NCI-H1092 treated with DMSO at 0.1 percent for 48 hours (cell line): Measurements from ENCODE around the gene SNX2.
"Not testable (repeated sequence)": the region's sequence is repeated elsewhere in the genome, so short reads cannot be mapped to it uniquely, and the experiment has no call there.

Experiments used
- DNase-seq: peaks from one replicate; lab custom pipeline; 2025; lab: John Stamatoyannopoulos, UW

SNX2 gene

GRCh38 chr5:122844136-122844909 is 69.4 kb downstream of the SNX2 start:
- DNase-seq, result no peak

- DNase-seq, result no peak
Observed at GRCh38 chr5:122844910-122845228, 70.0 kb downstream of the SNX2 start.

GRCh38 chr5:122845229-122846050 is 70.6 kb downstream of the SNX2 start, which contains the start of gene SNX24:
TSS of gene SNX24 (plus strand) at chr5:122845613. CDS start at chr5:122845634, 21 bp downstream.
- DNase-seq, result peak; percentile 65

GRCh38 chr5:122846051-122846550 is 71.2 kb downstream of the SNX2 start:
- DNase-seq, result peak; percentile 3

- no peak for DNase-seq
Observed at GRCh38 chr5:122847687-122848081, 72.8 kb downstream of the SNX2 start.

GRCh38 chr5:122849771-122850170 is 74.9 kb downstream of the SNX2 start:
- no peak for DNase-seq

GRCh38 chr5:122857538-122857937 is 82.7 kb downstream of the SNX2 start:
- DNase-seq, result not testable (repeated sequence)

- no peak for DNase-seq
Observed at GRCh38 chr5:122858451-122858850, 83.6 kb downstream of the SNX2 start.

- no peak for DNase-seq
Observed at GRCh38 chr5:122863240-122863639, 88.4 kb downstream of the SNX2 start.

- no peak for DNase-seq
Observed at GRCh38 chr5:122863721-122864120, 88.8 kb downstream of the SNX2 start.

GRCh38 chr5:122864400-122864799 is 89.5 kb downstream of the SNX2 start:
- no peak for DNase-seq

GRCh38 chr5:122864842-122865241 is 90.0 kb downstream of the SNX2 start:
- DNase-seq, result no peak

GRCh38 chr5:122870219-122870856 is 95.5 kb downstream of the SNX2 start:
- DNase-seq, result no peak

- DNase-seq, result no peak
Observed at GRCh38 chr5:122871661-122872060, 96.8 kb downstream of the SNX2 start.

- no peak for DNase-seq
Observed at GRCh38 chr5:122874179-122874875, 99.4 kb downstream of the SNX2 start.

GRCh38 chr5:122877518-122877917 is 102.6 kb downstream of the SNX2 start:
- no peak for DNase-seq

GRCh38 chr5:122879076-122879475 is 104.2 kb downstream of the SNX2 start:
- no peak for DNase-seq
